ENCODE measurements around the gene CHST11.
A peak's percentile ranks its signal among the peaks of the same experiment; 100 is the strongest.

The CHST11 gene

DNA sequence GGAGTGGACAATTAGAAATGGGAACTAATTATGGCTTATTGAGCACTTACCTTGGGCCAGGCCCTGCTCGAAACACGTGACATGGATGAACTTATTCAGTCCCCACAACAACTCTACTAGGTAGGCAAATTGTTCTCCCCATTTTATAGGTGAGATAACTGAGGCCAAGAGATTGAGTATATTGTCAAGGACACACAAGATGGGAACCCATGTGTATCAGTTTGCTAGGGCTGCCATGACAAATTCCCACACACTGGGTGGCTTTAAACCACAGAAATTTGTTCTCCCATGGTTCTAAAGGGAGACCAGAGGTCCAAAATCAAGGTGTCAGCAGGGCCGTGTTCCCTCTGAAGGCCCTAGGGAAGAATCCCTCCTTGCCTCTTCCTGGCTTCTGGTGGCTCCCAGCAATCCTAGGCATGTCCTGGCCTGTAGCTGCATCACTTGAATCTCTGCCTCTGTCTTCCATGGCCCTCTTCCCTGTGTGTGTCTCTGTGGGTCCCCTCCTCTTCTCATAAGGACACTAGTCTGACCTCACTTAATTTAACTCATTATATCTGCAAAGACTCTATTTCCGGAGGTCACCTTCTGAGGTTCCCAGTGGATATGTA is 128.8 kb downstream of the CHST11 start:
- DNase-seq (ENCODE audit: low read depth): no peak

- DNase-seq (ENCODE audit: low read depth): no peak
Observed at GRCh38 chr12:104586351-104586919, 129.7 kb downstream of the CHST11 start.

DNA sequence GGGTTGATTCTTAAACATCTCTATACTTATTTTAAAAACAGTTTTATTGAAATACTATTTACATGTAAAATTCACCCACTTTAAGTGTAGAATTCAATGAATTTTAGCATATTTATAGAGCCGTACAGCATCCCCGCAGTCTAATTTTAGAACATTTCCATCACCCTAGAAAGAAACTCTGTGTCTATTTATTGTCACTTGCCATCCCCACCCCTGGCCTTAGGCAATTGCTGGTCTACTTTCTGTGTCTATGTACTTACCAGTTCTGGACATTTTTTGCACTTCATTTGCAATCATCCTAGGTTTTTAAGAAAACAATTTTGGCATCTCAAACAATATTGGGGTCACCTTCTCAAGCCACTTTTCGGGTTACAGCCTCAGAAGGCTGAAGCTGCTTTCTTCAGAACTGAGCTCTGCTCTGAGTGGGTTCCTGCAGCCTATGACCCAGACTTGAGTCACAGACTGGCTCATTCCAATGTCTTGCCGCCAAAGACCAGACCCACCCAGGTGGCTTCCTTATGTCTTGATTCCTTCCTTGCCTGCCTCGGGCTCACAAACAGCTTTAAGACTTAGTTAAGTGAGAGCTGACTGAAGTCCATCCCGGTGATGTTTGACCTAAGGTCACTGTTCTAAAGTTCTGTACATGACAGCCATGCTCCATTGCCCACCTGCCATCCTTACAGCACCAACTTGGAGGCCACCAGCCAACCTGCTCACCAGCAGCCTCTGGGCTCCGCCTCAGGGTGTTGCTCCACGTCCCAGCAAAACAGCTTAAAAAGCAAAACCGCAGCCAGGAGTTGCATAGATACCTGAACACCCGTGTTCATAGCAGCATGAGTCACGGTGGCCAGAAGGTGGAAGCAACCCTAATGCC is 131.5 kb downstream of the CHST11 start:
- DNase-seq (ENCODE audit: low read depth): no peak

DNA sequence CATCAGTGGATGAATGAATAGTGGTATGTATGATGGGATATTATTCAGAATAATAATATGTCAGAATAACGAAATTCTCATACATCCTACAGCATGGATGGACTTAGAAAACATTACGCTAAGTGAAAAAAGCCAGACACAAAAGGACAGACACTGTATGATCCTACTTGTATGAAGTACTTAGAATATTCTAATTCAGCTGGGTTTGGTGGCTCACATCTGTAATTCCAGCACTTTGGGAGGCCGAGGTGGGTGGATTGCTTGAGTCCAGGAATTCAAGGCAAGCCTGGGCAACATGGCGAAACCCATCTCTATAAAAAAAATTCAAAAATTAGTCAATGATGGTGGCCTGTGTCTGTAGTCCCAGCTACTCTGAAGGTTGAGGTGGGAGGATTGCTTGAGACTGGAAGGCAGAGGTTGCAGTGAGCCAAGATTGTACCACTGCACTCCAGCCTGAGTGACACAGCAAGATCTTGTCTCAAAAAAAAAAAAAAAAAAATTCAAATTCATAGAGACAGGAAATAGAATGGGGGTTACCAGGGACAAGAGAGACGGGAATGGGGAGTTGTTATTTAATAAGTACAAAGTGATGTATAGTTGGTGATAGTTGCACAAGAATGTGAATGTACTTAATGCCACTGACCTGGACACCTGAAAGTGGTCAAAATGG is 132.3 kb downstream of the CHST11 start:
- no peak for DNase-seq (ENCODE audit: low read depth)

- DNase-seq (ENCODE audit: low read depth): no peak
Observed at GRCh38 chr12:104590022-104590421, 133.3 kb downstream of the CHST11 start.

- DNase-seq (ENCODE audit: low read depth): no peak
Observed at GRCh38 chr12:104591257-104591885, 134.6 kb downstream of the CHST11 start.

GRCh38 chr12:104593482-104593881 is 136.7 kb downstream of the CHST11 start:
- no peak for DNase-seq (ENCODE audit: low read depth)

DNA sequence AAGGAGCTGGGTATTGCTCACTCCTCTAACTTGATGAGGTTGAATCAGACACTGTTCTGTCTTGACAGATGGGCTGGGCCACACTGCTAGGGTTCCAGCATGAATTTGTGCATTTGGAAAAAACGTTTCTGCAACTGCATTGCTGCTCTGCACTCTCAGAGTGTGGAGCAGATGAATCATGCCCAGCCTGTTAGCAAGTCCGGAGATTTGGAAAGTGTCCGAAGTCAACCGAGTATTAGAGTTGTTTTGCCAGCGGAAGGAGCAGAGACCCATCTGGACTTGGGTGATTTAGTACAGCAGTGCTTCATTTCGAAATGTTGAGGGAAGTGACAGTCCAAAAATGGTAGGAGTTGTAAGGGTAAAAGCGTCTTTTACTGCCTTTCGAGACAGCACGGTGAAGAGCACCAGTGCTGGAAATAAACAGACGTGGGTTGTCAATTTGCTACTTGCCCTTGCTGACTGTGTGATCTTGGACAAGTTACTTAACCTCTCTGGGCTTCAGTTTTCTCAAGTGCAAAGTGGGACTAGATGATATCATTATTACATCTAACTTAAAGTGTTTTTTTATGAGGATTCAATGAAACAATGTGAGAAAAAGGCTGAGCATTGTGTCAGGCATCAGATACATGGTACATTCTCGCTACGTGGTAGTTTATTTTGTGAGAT is 139.5 kb downstream of the CHST11 start:
- DNase-seq (ENCODE audit: low read depth): peak; percentile 87

DNA sequence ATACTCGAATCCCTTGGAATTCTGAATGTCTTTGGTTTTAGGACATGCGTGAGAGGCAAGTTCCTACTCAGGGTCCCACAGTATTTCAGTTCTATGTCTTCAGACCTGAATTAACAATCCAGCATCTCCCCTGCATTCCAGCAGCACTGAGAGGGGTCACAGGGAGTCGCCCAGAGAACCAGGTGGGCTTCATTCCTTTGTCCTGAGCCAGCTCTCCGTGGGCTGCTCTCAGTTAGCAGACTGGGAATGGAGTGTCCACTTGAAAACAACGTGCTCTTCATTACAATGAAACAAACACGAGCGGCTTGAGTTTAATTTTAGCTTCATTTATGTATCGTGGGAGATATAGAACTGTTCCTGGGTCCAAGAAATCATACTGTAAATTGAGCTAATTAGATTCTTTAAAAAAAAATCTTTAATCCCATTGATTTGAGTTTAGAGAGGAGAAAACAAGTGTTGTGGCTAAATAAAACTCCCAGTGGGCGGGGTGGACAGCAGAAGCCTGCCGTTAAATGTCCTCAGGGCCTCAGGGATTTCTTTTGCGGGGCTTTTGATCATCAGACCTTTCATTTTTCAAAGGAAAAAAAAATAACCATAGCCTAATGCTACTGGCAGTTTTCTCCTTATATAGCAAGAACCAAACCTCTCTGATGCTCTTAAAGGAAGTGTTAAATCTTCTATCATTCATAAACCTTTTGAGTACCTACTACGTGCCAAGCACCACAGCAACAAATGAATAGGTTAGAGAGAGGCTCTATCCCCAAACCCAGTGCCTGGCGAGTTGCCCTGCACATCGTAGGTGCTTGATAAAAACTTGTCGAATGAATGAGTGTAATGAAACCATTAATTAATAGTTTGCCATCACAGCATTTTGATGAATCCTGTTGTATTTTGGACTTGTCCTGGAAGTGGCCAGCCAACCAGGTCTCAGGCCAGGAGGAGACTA is 140.4 kb downstream of the CHST11 start:
- no peak for DNase-seq (ENCODE audit: low read depth)

GRCh38 chr12:104598342-104599271 is 141.9 kb downstream of the CHST11 start:
- no peak for DNase-seq (ENCODE audit: low read depth)

GRCh38 chr12:104599272-104600035 is 142.7 kb downstream of the CHST11 start:
- DNase-seq (ENCODE audit: low read depth): no peak

- DNase-seq (ENCODE audit: low read depth): no peak
Observed at GRCh38 chr12:104600036-104600712, 143.4 kb downstream of the CHST11 start.

DNA sequence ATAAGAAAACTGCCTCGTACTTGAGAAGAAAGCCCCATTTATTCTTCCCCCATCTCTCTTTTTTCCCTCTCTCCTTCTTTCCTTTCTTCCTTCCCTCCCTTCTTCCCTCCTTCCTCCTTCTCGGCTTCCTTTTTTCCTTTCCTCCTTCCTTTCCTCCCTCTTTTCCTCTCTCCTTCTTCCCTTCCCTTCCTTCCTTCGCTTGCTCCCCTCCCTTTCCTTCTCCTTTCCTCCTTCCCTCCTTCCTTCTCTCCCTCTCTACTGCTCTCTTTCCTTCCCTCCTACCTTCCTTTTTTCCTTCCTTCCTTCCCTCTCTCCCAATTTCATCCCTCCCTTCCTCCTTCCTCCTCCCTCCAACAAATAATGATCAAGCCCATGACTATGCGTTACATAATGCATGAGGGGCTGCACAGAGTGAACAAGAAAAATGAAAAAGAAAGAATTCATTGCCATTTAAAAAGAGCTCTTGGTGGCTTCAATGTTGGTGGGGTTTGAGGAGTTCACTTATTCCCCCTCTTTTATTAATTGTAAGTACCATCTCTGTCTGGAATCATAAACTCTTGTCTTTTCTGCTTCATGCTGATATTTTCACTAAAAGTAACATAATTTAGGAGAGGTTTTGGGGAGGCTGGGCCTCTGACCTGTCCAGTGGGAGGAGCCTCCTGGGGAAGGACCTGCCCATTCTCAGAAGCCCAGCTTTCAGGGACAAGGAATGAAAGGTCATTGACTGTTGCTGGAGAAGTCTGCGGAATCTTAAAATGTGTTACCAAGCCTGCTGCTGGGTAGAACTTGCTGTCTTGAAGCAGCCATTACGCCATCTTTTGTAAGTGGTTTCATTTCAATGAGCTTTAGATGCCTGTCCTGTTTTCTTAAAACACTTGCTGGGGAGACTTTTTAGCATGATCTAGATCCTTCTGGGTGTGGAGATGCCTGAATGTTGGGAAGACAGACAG is 144.3 kb downstream of the CHST11 start:
- DNase-seq (ENCODE audit: low read depth): peak; percentile 36

DNA sequence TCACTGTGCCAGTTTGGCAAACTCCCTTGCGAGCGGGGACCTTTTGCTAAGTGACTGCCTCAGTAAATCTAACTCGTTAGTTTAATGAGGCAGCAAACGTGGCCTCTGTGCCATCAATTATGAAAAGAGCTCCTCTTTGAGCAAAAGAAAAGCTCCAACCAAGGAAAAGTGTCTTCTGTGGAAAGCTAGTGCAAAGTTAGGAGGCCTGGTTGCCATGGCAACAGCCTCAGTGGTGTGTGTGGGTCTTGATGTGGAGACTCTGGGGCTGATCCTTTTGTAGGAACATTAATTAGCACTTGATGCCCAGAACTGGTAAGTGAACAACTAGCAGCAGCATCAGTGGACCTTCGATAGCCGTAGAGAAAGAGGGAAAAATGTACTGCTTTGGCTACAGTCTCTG is 145.7 kb downstream of the CHST11 start:
- DNase-seq (ENCODE audit: low read depth): no peak

GRCh38 chr12:104602896-104603295 is 146.1 kb downstream of the CHST11 start:
- no peak for DNase-seq (ENCODE audit: low read depth)

- DNase-seq (ENCODE audit: low read depth): peak; percentile 92
Observed at GRCh38 chr12:104603545-104603973, 146.8 kb downstream of the CHST11 start.
